Loucy (cell line): ENCODE data around the gene POU2AF2.

Experiments used
- EZH2phosphoT487 ChIP-seq: fragments of 200-600 bp; IDR thresholded peaks from 2 replicates; pipeline ENCODE4 v1.6.1; 2018; ENCODE audit warnings: antibody characterized with exemption, mild to moderate bottlenecking, moderate library complexity, borderline replicate concordance
- TF ChIP-seq, protein P1 (sequence below): fragments of 200-600 bp; sonication (generic); conservative IDR thresholded peaks from 2 replicates; pipeline ENCODE4 v1.5.1; 2014; ENCODE audit warnings: mild to moderate bottlenecking, antibody characterized with exemption, low read length

DNA sequence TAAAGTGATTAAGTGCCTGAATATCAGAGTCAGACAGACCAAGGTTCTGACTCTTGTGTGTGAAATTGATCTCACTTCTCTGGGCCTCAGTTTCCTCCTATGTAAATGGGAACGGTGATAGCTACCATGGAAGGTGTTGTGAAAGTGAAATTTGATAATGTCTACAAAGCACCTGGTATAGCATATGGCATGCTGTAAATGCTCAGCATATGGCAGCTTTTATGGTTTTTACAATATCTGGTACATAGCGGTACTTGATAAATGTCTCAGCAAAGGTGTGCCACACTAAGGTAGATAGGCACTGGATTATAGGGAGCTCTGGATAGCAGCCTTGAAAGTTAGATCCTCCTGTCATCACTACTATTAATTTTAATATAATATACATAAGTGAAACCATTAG is 19.9 kb downstream of the POU2AF2 start:
- TF ChIP-seq, protein P1, sequence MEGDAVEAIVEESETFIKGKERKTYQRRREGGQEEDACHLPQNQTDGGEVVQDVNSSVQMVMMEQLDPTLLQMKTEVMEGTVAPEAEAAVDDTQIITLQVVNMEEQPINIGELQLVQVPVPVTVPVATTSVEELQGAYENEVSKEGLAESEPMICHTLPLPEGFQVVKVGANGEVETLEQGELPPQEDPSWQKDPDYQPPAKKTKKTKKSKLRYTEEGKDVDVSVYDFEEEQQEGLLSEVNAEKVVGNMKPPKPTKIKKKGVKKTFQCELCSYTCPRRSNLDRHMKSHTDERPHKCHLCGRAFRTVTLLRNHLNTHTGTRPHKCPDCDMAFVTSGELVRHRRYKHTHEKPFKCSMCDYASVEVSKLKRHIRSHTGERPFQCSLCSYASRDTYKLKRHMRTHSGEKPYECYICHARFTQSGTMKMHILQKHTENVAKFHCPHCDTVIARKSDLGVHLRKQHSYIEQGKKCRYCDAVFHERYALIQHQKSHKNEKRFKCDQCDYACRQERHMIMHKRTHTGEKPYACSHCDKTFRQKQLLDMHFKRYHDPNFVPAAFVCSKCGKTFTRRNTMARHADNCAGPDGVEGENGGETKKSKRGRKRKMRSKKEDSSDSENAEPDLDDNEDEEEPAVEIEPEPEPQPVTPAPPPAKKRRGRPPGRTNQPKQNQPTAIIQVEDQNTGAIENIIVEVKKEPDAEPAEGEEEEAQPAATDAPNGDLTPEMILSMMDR = no peak
- TF ChIP-seq EZH2phosphoT487 = no peak
